Measurements from ENCODE around the gene KLHL3. TPM values are rescaled to one million over a fixed set of nuclear protein-coding genes. Genes with fewer than 3 reads are reported as not detected.
A peak's percentile ranks its signal among the peaks of the same experiment; 100 is the strongest.

KLHL3 gene
- total and polyA plus RNA-seq, 4 donors = 0.91 to 8.8 (median 3.7) TPM

GRCh38 chr5:137669811-137670210 is 66.1 kb downstream of the KLHL3 start:
- WGBS = 95% methylated on average over 4 of the region's 4 CpGs
- H3K36me3 ChIP-seq (ENCODE audit: control insufficient read depth in 4 of 4, insufficient read depth in 3 of 4, low read depth in 1 of 4, low read length in 3 of 4) = no peaks in the 10 kb centered on the region
- H3K9ac ChIP-seq (ENCODE audit: low read depth in 1 of 2, low read length in 2 of 2) = no peak overlapping the region
- H3K27me3 ChIP-seq (ENCODE audit: control insufficient read depth in 4 of 4, insufficient read depth in 4 of 4, low read length in 3 of 4) = no peaks in the 10 kb centered on the region
- no peak for DNase-seq (ENCODE audit: low spot score)
- TF ChIP-seq HNF4G (IDR thresholded peaks at IDR 0.05) (no peak), EGR1 (IDR thresholded peaks at IDR 0.05; ENCODE audit: low read depth in 2 of 2) (no peak), TAF1 (conservative IDR thresholded peaks at IDR 0.05) (no peak), REST (IDR thresholded peaks at IDR 0.05) (no peak), SP1 (IDR thresholded peaks at IDR 0.05) (no peak), RAD21 (IDR thresholded peaks at IDR 0.05) (no peak), FOXA1 (IDR thresholded peaks at IDR 0.05) (no peak), ATF3 (IDR thresholded peaks at IDR 0.05) (no peak), YY1 (IDR thresholded peaks at IDR 0.05) (no peak), FOXA2 (IDR thresholded peaks at IDR 0.05) (no peak), NR2F2 (IDR thresholded peaks at IDR 0.05) (no peak)
- TF ChIP-seq, protein P1, sequence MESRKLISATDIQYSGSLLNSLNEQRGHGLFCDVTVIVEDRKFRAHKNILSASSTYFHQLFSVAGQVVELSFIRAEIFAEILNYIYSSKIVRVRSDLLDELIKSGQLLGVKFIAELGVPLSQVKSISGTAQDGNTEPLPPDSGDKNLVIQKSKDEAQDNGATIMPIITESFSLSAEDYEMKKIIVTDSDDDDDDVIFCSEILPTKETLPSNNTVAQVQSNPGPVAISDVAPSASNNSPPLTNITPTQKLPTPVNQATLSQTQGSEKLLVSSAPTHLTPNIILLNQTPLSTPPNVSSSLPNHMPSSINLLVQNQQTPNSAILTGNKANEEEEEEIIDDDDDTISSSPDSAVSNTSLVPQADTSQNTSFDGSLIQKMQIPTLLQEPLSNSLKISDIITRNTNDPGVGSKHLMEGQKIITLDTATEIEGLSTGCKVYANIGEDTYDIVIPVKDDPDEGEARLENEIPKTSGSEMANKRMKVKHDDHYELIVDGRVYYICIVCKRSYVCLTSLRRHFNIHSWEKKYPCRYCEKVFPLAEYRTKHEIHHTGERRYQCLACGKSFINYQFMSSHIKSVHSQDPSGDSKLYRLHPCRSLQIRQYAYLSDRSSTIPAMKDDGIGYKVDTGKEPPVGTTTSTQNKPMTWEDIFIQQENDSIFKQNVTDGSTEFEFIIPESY (IDR thresholded peaks at IDR 0.05) = no peak
- TF ChIP-seq, protein P2, sequence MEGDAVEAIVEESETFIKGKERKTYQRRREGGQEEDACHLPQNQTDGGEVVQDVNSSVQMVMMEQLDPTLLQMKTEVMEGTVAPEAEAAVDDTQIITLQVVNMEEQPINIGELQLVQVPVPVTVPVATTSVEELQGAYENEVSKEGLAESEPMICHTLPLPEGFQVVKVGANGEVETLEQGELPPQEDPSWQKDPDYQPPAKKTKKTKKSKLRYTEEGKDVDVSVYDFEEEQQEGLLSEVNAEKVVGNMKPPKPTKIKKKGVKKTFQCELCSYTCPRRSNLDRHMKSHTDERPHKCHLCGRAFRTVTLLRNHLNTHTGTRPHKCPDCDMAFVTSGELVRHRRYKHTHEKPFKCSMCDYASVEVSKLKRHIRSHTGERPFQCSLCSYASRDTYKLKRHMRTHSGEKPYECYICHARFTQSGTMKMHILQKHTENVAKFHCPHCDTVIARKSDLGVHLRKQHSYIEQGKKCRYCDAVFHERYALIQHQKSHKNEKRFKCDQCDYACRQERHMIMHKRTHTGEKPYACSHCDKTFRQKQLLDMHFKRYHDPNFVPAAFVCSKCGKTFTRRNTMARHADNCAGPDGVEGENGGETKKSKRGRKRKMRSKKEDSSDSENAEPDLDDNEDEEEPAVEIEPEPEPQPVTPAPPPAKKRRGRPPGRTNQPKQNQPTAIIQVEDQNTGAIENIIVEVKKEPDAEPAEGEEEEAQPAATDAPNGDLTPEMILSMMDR (IDR thresholded peaks at IDR 0.05; ENCODE audit: low read depth, low read length, missing input control) = no peak
- H3K9me3 ChIP-seq (ENCODE audit: control insufficient read depth in 4 of 4, low read length in 3 of 4) = no peaks in the 10 kb centered on the region
- H3K4me3 ChIP-seq (ENCODE audit: low read depth in 1 of 3, low read length in 3 of 3) = no peak overlapping the region
- no peak overlapping the region for H3K27ac ChIP-seq (ENCODE audit: low read depth in 1 of 2, low read length in 2 of 2)
- peaks cover 4 to 27% (median 9%) of the 10 kb centered on the region in 4 donors for H3K4me1 ChIP-seq (ENCODE audit: control insufficient read depth in 4 of 4, insufficient read depth in 4 of 4, low read length in 3 of 4)

- Histone ChIP-seq H3K9me3 (ENCODE audit: control insufficient read depth in 4 of 4, low read length in 3 of 4) (no peaks in the 10 kb centered on the region), H3K4me3 (ENCODE audit: low read depth in 1 of 3, low read length in 3 of 3) (no peak overlapping the region), H3K27me3 (ENCODE audit: control insufficient read depth in 4 of 4, insufficient read depth in 4 of 4, low read length in 3 of 4) (no peaks in the 10 kb centered on the region), H3K9ac (ENCODE audit: low read depth in 1 of 2, low read length in 2 of 2) (no peak overlapping the region), H3K4me1 (ENCODE audit: control insufficient read depth in 4 of 4, insufficient read depth in 4 of 4, low read length in 3 of 4) (peaks cover 4 to 27% (median 9%) of the 10 kb centered on the region in 4 donors), H3K27ac (ENCODE audit: low read depth in 1 of 2, low read length in 2 of 2) (peak overlapping the region; percentile 37 to 78), H3K36me3 (ENCODE audit: control insufficient read depth in 4 of 4, insufficient read depth in 3 of 4, low read depth in 1 of 4, low read length in 3 of 4) (no peaks in the 10 kb centered on the region)
- no peak for DNase-seq (ENCODE audit: low spot score)
- no peak for TF ChIP-seq EGR1 (IDR thresholded peaks at IDR 0.05; ENCODE audit: low read depth in 2 of 2)
- no peak for TF ChIP-seq RAD21 (IDR thresholded peaks at IDR 0.05)
- no peak for TF ChIP-seq ATF3 (IDR thresholded peaks at IDR 0.05)
- TF ChIP-seq FOXA1 (IDR thresholded peaks at IDR 0.05) = no peak
- TF ChIP-seq YY1 (IDR thresholded peaks at IDR 0.05) = no peak
- TF ChIP-seq JUND (IDR thresholded peaks at IDR 0.05) = peak in 1 of 2 donors; percentile 11
- TF ChIP-seq GABPA (IDR thresholded peaks at IDR 0.05 in 1 of 2, conservative IDR thresholded peaks at IDR 0.05 in 1 of 2) = no peak
- TF ChIP-seq HNF4A (conservative IDR thresholded peaks at IDR 0.05) = peak in 1 of 2 donors; percentile 15
- TF ChIP-seq HNF4G (IDR thresholded peaks at IDR 0.05) = no peak
- WGBS = 46% methylated on average over 5 of the region's 5 CpGs
Measured at GRCh38 chr5:137668637-137669036, 67.3 kb downstream of the KLHL3 start.

All from liver (tissue), 9 donors.